ENCODE data around the gene HIP1. TPM values are rescaled to one million over a fixed set of nuclear protein-coding genes. Genes with fewer than 3 reads are reported as not detected.

Gene HIP1
- total and polyA plus RNA-seq, 5 donors from 2014 or later: 0.29 to 10.7 (median 0.79) TPM

DNA sequence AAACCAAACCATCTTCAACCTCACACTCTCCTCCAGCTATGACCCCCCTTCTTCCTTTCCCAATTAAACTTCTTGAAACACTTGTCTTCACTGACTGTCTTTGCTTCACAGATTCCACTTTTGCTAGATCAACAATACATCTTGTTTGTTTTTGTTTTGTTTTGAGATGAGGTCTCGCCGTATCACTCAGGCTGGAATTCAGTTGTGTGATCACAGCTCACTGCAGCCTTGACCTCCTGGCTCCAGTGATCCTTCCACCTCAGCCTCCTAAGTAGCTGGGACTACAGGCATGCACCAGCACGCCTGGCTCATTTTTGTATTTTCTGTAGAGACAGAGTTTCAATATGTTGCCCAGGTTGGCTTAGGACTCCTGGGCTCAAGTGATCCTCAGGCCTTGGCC is 59.7 kb downstream of the HIP1 start:
- Histone ChIP-seq H3K4me3 (ENCODE audit: low read depth, low read length) (no peak overlapping the region), H3K27me3 (ENCODE audit: control insufficient read depth, insufficient read depth, low read length) (no peaks in the 10 kb centered on the region), H3K36me3 (ENCODE audit: control insufficient read depth, insufficient read depth, low read length) (no peaks in the 10 kb centered on the region), H3K4me1 (ENCODE audit: control insufficient read depth, insufficient read depth, low read length, poor library complexity, severe bottlenecking) (no peaks in the 10 kb centered on the region), H3K27ac (ENCODE audit: insufficient read depth, low read length, poor library complexity, severe bottlenecking) (no peak overlapping the region), H3K9me3 (ENCODE audit: control insufficient read depth in 2 of 2, low read length in 2 of 2) (peaks cover 0 to 2% of the 10 kb centered on the region in 2 experiments)
- H3K4me3 Mint-ChIP-seq: no peak overlapping the region
- H3K27me3 Mint-ChIP-seq: no peaks in the 10 kb centered on the region
- H3K36me3 Mint-ChIP-seq: peaks cover 5% of the 10 kb centered on the region
- no peaks in the 10 kb centered on the region for H3K4me1 Mint-ChIP-seq
- peaks cover 0 to 7% (median 2%) of the 10 kb centered on the region in 7 donors for H3K9me3 Mint-ChIP-seq
- no peak overlapping the region for H3K27ac Mint-ChIP-seq
- ATAC-seq (ENCODE audit: low read depth in 2 of 2) (no peak), DNase-seq (no peak)

DNA sequence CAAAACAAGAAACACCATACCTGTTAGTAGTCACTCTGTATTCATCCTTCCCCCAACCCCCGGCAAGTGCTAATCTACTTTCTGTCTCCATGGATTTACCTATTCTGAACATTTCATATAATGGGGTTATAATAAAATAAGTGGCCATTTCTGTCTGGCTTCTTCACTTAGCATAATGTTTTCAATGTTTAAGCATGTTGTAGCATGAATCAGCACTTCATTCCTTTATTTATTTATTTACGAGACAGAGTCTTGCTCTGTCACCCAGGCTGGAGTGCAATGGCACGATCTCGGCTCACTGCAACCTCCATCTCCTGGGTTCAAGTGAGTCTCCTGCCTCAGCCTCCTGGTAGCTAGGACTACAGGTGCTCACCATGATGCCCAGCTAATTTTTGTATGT is 69.2 kb downstream of the HIP1 start:
- H3K27me3 Mint-ChIP-seq: no peaks in the 10 kb centered on the region
- H3K9me3 Mint-ChIP-seq: no peaks in the 10 kb centered on the region
- DNase-seq (no peak), ATAC-seq (ENCODE audit: low read depth in 2 of 2) (no peak)
- no peak overlapping the region for H3K27ac Mint-ChIP-seq
- Histone ChIP-seq H3K27ac (ENCODE audit: insufficient read depth, low read length, poor library complexity, severe bottlenecking) (no peak overlapping the region), H3K27me3 (ENCODE audit: control insufficient read depth, insufficient read depth, low read length) (no peaks in the 10 kb centered on the region), H3K4me1 (ENCODE audit: control insufficient read depth, insufficient read depth, low read length, poor library complexity, severe bottlenecking) (no peaks in the 10 kb centered on the region), H3K9me3 (ENCODE audit: control insufficient read depth in 2 of 2, low read length in 2 of 2) (no peaks in the 10 kb centered on the region), H3K4me3 (ENCODE audit: low read depth, low read length) (no peak overlapping the region), H3K36me3 (ENCODE audit: control insufficient read depth, insufficient read depth, low read length) (no peaks in the 10 kb centered on the region)
- H3K4me3 Mint-ChIP-seq: no peak overlapping the region
- no peaks in the 10 kb centered on the region for H3K4me1 Mint-ChIP-seq
- H3K36me3 Mint-ChIP-seq: no peaks in the 10 kb centered on the region

DNA sequence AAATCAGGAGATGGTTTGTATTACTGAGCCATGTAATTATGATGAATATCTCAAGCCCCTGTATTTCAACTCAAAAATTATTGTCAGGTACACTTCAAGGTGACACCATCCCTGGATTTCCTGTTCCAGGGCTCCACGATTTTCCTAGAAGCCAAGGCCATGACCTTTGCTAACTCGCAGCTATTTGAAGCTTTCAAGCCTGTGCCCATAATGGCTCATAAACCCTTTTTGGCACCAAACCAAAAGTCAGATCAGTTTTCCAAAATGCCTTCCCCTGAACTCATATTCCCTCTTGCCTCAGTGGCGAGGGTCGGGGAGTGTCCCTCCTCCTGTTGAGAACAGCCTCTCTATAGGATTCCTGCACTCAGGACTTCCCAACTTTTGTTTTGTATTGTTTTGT is 70.8 kb downstream of the HIP1 start:
- H3K4me1 ChIP-seq (ENCODE audit: control insufficient read depth, insufficient read depth, low read length, poor library complexity, severe bottlenecking): no peaks in the 10 kb centered on the region
- ATAC-seq (ENCODE audit: low read depth in 2 of 2): no peak
- H3K4me3 ChIP-seq (ENCODE audit: low read depth, low read length): no peak overlapping the region
- no peaks in the 10 kb centered on the region for H3K9me3 Mint-ChIP-seq
- H3K27ac Mint-ChIP-seq: no peak overlapping the region
- no peak overlapping the region for H3K27ac ChIP-seq (ENCODE audit: insufficient read depth, low read length, poor library complexity, severe bottlenecking)
- no peaks in the 10 kb centered on the region for H3K36me3 Mint-ChIP-seq
- no peaks in the 10 kb centered on the region for H3K9me3 ChIP-seq (ENCODE audit: control insufficient read depth in 2 of 2, low read length in 2 of 2)
- H3K4me1 Mint-ChIP-seq: peaks cover 2 to 8% (median 5%) of the 10 kb centered on the region in 4 donors
- no peak overlapping the region for H3K4me3 Mint-ChIP-seq
- H3K27me3 Mint-ChIP-seq: no peaks in the 10 kb centered on the region
- H3K36me3 ChIP-seq (ENCODE audit: control insufficient read depth, insufficient read depth, low read length): no peaks in the 10 kb centered on the region
- H3K27me3 ChIP-seq (ENCODE audit: control insufficient read depth, insufficient read depth, low read length): no peaks in the 10 kb centered on the region
- DNase-seq: no peak

DNA sequence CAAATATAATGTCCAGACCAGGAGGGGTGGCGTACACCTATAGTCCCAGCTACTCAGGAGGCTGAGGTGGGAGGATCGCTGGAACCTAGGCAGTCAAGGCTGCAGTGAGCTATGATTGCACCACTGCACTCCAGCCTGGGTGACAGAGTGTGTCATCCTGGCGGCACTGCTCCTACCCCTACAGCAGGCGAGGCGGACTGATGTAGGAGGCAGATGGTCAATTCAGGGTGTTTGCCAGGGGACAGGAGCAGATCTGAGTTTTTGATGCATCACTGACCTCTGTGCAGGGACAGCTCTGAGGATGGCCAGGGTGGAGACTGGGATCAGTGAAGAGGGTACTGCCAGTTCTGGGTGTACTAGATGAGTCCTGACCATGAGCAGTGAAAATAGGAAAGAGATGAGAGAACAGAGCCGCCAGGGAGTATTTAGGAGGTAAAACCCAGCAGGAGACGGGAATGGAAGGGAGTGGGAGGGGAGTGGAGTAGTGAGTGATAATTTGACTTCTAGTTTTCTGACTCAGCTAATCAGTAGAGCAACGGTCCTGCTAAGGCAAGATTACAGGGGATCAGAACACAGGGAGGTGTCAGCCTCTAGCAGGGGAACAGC is 75.3 kb downstream of the HIP1 start:
- H3K27ac Mint-ChIP-seq: peak overlapping the region in 2 of 3 donors; percentile 13 to 84
- no peaks in the 10 kb centered on the region for H3K27me3 ChIP-seq (ENCODE audit: control insufficient read depth, insufficient read depth, low read length)
- no peak for DNase-seq
- no peaks in the 10 kb centered on the region for H3K9me3 ChIP-seq (ENCODE audit: control insufficient read depth in 2 of 2, low read length in 2 of 2)
- no peaks in the 10 kb centered on the region for H3K36me3 ChIP-seq (ENCODE audit: control insufficient read depth, insufficient read depth, low read length)
- H3K27me3 Mint-ChIP-seq: no peaks in the 10 kb centered on the region
- no peaks in the 10 kb centered on the region for H3K9me3 Mint-ChIP-seq
- peak; percentile 8 to 23 for ATAC-seq (ENCODE audit: low read depth in 2 of 2)
- no peaks in the 10 kb centered on the region for H3K4me1 ChIP-seq (ENCODE audit: control insufficient read depth, insufficient read depth, low read length, poor library complexity, severe bottlenecking)
- H3K27ac ChIP-seq (ENCODE audit: insufficient read depth, low read length, poor library complexity, severe bottlenecking): no peak overlapping the region
- no peaks in the 10 kb centered on the region for H3K36me3 Mint-ChIP-seq
- peak overlapping the region in 2 of 4 donors; percentile 18 to 28 for H3K4me3 Mint-ChIP-seq
- no peak overlapping the region for H3K4me3 ChIP-seq (ENCODE audit: low read depth, low read length)
- H3K4me1 Mint-ChIP-seq: peaks cover 3 to 12% (median 8%) of the 10 kb centered on the region in 4 donors

GRCh38 chr7:75662579-75663301 is 76.0 kb downstream of the HIP1 start:
- Mint-ChIP-seq H3K9me3 (no peaks in the 10 kb centered on the region), H3K27ac (peak overlapping the region; percentile 6 to 67 (median 13)), H3K4me1 (peaks cover 3 to 12% (median 8%) of the 10 kb centered on the region in 4 donors), H3K27me3 (no peaks in the 10 kb centered on the region), H3K4me3 (peak overlapping the region in 1 of 4 donors; percentile 18), H3K36me3 (no peaks in the 10 kb centered on the region)
- Histone ChIP-seq H3K9me3 (ENCODE audit: control insufficient read depth in 2 of 2, low read length in 2 of 2) (no peaks in the 10 kb centered on the region), H3K4me1 (ENCODE audit: control insufficient read depth, insufficient read depth, low read length, poor library complexity, severe bottlenecking) (no peaks in the 10 kb centered on the region), H3K4me3 (ENCODE audit: low read depth, low read length) (peak overlapping the region; percentile 53), H3K36me3 (ENCODE audit: control insufficient read depth, insufficient read depth, low read length) (no peaks in the 10 kb centered on the region), H3K27me3 (ENCODE audit: control insufficient read depth, insufficient read depth, low read length) (no peaks in the 10 kb centered on the region), H3K27ac (ENCODE audit: insufficient read depth, low read length, poor library complexity, severe bottlenecking) (no peak overlapping the region)
- ATAC-seq (ENCODE audit: low read depth in 2 of 2) (peak; percentile 57 to 58), DNase-seq (peak in 1 of 3 donors; percentile 48)

DNA sequence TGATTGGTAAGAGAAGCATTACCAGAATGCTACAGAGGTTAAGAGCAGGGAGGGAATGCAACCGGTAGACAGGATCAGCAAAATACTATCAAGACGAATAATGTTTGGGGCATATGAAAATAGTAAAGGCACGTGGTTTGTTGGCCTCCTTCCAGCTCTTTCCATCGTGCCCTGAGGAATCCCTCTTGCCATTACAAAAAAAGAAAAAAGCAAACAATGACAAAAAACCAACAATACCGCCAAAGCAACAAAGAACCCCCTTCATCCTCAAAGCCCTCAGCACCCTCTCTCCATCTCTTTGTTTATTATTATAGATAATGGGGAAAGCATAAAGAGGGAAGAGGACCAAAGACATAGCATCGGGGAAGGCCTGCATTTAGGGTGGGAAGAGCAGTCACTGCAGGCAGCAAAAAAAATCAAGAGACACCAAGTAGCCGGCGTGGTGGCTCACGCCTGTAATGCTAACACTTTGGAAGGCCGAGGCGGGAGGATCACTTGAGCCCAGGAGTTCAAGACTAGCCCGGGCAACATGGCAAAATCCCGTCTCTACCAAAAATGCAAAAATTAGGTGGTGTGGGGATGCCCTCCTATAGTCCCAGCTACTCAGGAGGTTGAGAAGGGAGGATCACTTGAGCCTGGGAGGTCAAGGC is 78.0 kb downstream of the HIP1 start:
- peak overlapping the region in 1 of 3 donors; percentile 19 for H3K27ac Mint-ChIP-seq
- no peak for DNase-seq
- Histone ChIP-seq H3K27me3 (ENCODE audit: control insufficient read depth, insufficient read depth, low read length) (no peaks in the 10 kb centered on the region), H3K36me3 (ENCODE audit: control insufficient read depth, insufficient read depth, low read length) (no peaks in the 10 kb centered on the region), H3K4me3 (ENCODE audit: low read depth, low read length) (no peak overlapping the region), H3K4me1 (ENCODE audit: control insufficient read depth, insufficient read depth, low read length, poor library complexity, severe bottlenecking) (no peaks in the 10 kb centered on the region), H3K27ac (ENCODE audit: insufficient read depth, low read length, poor library complexity, severe bottlenecking) (no peak overlapping the region), H3K9me3 (ENCODE audit: control insufficient read depth in 2 of 2, low read length in 2 of 2) (no peaks in the 10 kb centered on the region)
- no peak for ATAC-seq (ENCODE audit: low read depth in 2 of 2)
- H3K36me3 Mint-ChIP-seq: no peaks in the 10 kb centered on the region
- H3K4me3 Mint-ChIP-seq: no peak overlapping the region
- no peaks in the 10 kb centered on the region for H3K27me3 Mint-ChIP-seq
- no peaks in the 10 kb centered on the region for H3K9me3 Mint-ChIP-seq
- H3K4me1 Mint-ChIP-seq: peaks cover 3 to 12% (median 8%) of the 10 kb centered on the region in 4 donors

DNA sequence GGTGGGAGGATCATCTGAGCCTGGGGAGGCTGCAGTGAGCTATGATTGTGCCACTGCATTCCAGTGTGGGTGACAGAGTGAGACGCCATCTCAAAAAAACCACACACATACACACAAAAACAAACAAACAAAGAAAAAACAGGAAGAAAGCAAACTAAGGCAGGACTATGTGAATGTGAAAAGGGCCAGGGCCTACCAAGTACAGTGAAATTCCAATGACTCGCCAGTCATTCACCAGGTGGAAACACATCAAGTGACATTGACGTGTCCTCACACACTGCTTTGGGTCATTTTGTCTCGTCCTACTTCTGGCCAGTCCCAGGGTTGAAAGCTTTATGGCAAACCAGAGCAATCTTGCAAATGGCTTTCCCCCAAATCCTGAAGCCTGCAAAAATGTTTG is 79.9 kb downstream of the HIP1 start:
- H3K4me3 ChIP-seq (ENCODE audit: low read depth, low read length): no peak overlapping the region
- no peak for DNase-seq
- H3K4me1 ChIP-seq (ENCODE audit: control insufficient read depth, insufficient read depth, low read length, poor library complexity, severe bottlenecking): no peaks in the 10 kb centered on the region
- no peak overlapping the region for H3K27ac ChIP-seq (ENCODE audit: insufficient read depth, low read length, poor library complexity, severe bottlenecking)
- H3K27me3 Mint-ChIP-seq: no peaks in the 10 kb centered on the region
- peaks cover 3 to 12% (median 8%) of the 10 kb centered on the region in 4 donors for H3K4me1 Mint-ChIP-seq
- H3K36me3 Mint-ChIP-seq: no peaks in the 10 kb centered on the region
- H3K27ac Mint-ChIP-seq: no peak overlapping the region
- no peak overlapping the region for H3K4me3 Mint-ChIP-seq
- H3K9me3 Mint-ChIP-seq: no peaks in the 10 kb centered on the region
- H3K27me3 ChIP-seq (ENCODE audit: control insufficient read depth, insufficient read depth, low read length): no peaks in the 10 kb centered on the region
- no peaks in the 10 kb centered on the region for H3K9me3 ChIP-seq (ENCODE audit: control insufficient read depth in 2 of 2, low read length in 2 of 2)
- H3K36me3 ChIP-seq (ENCODE audit: control insufficient read depth, insufficient read depth, low read length): no peaks in the 10 kb centered on the region
- no peak for ATAC-seq (ENCODE audit: low read depth in 2 of 2)

Data from CD4-positive, CD25-positive, alpha-beta regulatory T cell (primary cell).